Neuronal stem cell (in vitro differentiated cells): ENCODE results near the gene FAIM2.

Source experiments
- DNase-seq: peaks from one replicate; pipeline ENCODE4 v3.0.0-alpha.2; 2013; ENCODE audit warnings: low spot score
- H2AFZ ChIP-seq: one replicate; pipeline ENCODE4 v1.6.1; 2013; ENCODE audit warnings: mild to moderate bottlenecking, low read length, inconsistent platforms
- H2AK5ac ChIP-seq: 2 replicates; pipeline ENCODE4 v1.6.1; 2013; ENCODE audit warnings: low read depth, mild to moderate bottlenecking, inconsistent platforms, low read length, moderate library complexity, mixed read lengths
- H2BK120ac ChIP-seq: 2 replicates; pipeline ENCODE4 v1.6.1; 2013; ENCODE audit warnings: low read depth, mild to moderate bottlenecking, inconsistent platforms, low read length, moderate library complexity, mixed read lengths
- H2BK12ac ChIP-seq: one replicate; pipeline ENCODE4 v1.6.1; 2013; ENCODE audit warnings: low read length, inconsistent platforms
- H2BK15ac ChIP-seq: 2 replicates; pipeline ENCODE4 v1.6.1; 2013; ENCODE audit warnings: mild to moderate bottlenecking, low read length, inconsistent platforms, mixed read lengths
- H2BK5ac ChIP-seq: one replicate; pipeline ENCODE4 v1.6.1; 2013; ENCODE audit warnings: inconsistent platforms, mild to moderate bottlenecking, low read length, moderate library complexity
- H3K14ac ChIP-seq: one replicate; pipeline ENCODE4 v1.6.1; 2013; ENCODE audit warnings: low read length, inconsistent platforms
- H3K18ac ChIP-seq: 2 replicates; pipeline ENCODE4 v1.6.1; 2013; ENCODE audit warnings: low read length, inconsistent platforms
- H3K23ac ChIP-seq: 2 replicates; pipeline ENCODE4 v1.6.1; 2013; ENCODE audit warnings: low read depth, mild to moderate bottlenecking, mixed read lengths, low read length, inconsistent platforms; ENCODE audit not compliant: poor library complexity
- H3K27ac ChIP-seq: replicated peaks from 3 replicates; pipeline ENCODE4 v1.5.1; 2013; ENCODE audit warnings: low read length, inconsistent platforms
- H3K27me3 ChIP-seq, 3 experiments: 2 replicates each; pipeline ENCODE4 v1.6.1; 2013; ENCODE audit warnings: low read length in 3 of 3, mild to moderate bottlenecking in 2 of 3, inconsistent platforms in 1 of 3, low read depth in 1 of 3, mixed read lengths in 1 of 3, moderate library complexity in 1 of 3; ENCODE audit not compliant: control insufficient read depth in 3 of 3, insufficient read depth in 3 of 3
- H3K36me3 ChIP-seq, 2 donors: replicated peaks in 1 of 2; 2 replicates each; pipeline ENCODE4 v1.6.1; 2013; ENCODE audit warnings: low read length in 2 of 2; ENCODE audit not compliant: control insufficient read depth in 2 of 2, insufficient read depth in 2 of 2
- H3K4ac ChIP-seq: 2 replicates; pipeline ENCODE4 v1.6.1; 2013; ENCODE audit warnings: inconsistent platforms, mild to moderate bottlenecking, low read length, moderate library complexity
- H3K4me1 ChIP-seq, 2 donors: 1 replicate in 1 of 2; 2 replicates in 1 of 2; pipeline ENCODE4 v1.6.1; 2013; ENCODE audit warnings: low read length in 2 of 2, low read depth in 1 of 2; ENCODE audit not compliant: control insufficient read depth in 2 of 2, insufficient read depth in 1 of 2
- H3K4me2 ChIP-seq: one replicate; pipeline ENCODE4 v1.6.1; 2013; ENCODE audit warnings: mild to moderate bottlenecking, low read length, inconsistent platforms; ENCODE audit not compliant: insufficient read depth, poor library complexity, severe bottlenecking
- H3K4me3 ChIP-seq, 2 donors: 2 replicates each; pipeline ENCODE4 v1.5.1; 2013; ENCODE audit warnings: low read length in 2 of 2, mild to moderate bottlenecking in 2 of 2, inconsistent platforms in 1 of 2, moderate library complexity in 1 of 2
- H3K79me1 ChIP-seq: one replicate; pipeline ENCODE4 v1.6.1; 2013; ENCODE audit warnings: low read depth, mild to moderate bottlenecking, inconsistent platforms, low read length, moderate library complexity
- H3K9ac ChIP-seq: one replicate; pipeline ENCODE4 v1.6.1; 2013; ENCODE audit warnings: mild to moderate bottlenecking, low read depth, low read length, inconsistent platforms; ENCODE audit not compliant: poor library complexity
- H3K9me3 ChIP-seq, 2 donors: replicated peaks in 1 of 2; 2 replicates each; pipeline versions ENCODE3 to v1.6.1; 2013; ENCODE audit warnings: low read length in 2 of 2, mild to moderate bottlenecking in 2 of 2, inconsistent platforms in 1 of 2, low read depth in 1 of 2, mixed read lengths in 1 of 2, moderate library complexity in 1 of 2; ENCODE audit not compliant: control insufficient read depth in 2 of 2, insufficient read depth in 1 of 2
- H4K8ac ChIP-seq: one replicate; pipeline ENCODE4 v1.6.1; 2013; ENCODE audit warnings: low read depth, mild to moderate bottlenecking, inconsistent platforms, low read length, moderate library complexity
- H4K91ac ChIP-seq: one replicate; pipeline ENCODE4 v1.6.1; 2013; ENCODE audit warnings: low read length, low read depth, mild to moderate bottlenecking, inconsistent platforms; ENCODE audit not compliant: poor library complexity
- WGBS, 2 donors: extraction: QIAGEN DNeasy Blood & Tissue Kit; methylation state at CpG; one replicate each; pipeline ENCODE4 v1.1.7; 2013; ENCODE audit warnings: missing lambda C conversion rate in 2 of 2, mixed read lengths in 1 of 2; ENCODE audit not compliant: insufficient read length in 2 of 2, insufficient replicate concordance in 1 of 2; ENCODE audit errors: extremely low coverage in 2 of 2; 5-methylcytosine and 5-hydroxymethylcytosine counted together

FAIM2 gene

DNA sequence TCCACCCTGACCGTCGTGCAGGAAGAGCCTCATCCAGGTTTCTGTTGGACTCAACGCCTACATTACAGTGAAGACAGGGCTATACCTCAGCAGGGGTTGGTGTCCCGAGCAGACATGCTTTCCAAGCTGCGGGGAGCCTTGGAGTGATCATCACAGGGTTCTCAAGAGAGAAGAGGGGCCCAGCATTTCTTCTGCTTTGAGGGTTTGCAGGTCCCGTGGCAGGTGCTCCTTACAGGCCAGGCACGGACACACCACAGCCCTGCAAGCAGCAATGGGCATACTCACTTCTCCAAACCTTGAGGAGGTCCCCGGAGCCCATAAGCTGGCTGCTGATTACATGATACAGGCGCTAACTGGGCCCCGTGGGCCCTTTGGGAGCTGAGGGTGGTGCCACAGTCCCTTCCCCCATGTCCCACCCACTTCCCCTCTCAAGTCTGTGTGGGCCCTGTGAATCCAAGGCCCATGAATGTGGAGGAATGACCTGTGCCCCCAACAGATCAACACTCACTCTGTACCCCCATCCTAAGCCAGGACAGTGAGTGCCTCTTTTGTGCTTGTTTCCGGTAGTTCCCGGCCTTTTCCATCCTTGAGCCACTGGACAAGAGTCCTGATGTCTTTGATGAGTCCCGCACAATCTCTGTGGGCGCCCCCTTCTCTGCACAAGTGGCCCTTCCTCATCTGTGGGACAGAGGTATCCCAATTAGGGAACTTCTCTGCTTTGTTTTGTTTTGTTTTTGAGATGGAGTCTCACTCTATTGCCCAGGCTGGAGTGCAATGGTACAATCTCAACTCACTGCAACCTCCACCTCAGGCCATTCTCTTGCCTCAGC lies 47.9 kb upstream of the FAIM2 start:
- no peak for DNase-seq
- Histone ChIP-seq H3K27ac (no peak overlapping the region), H4K8ac (no peak overlapping the region), H2AK5ac (peak overlapping the region; percentile 83), H3K14ac (no peak overlapping the region), H3K23ac (no peak overlapping the region), H3K4me2 (no peak overlapping the region), H3K9ac (no peak overlapping the region), H4K91ac (no peak overlapping the region), H3K4ac (no peak overlapping the region), H3K4me3 (no peak overlapping the region), H3K9me3 (no peaks in the 10 kb centered on the region), H2BK120ac (no peak overlapping the region), H2BK12ac (peak overlapping the region; percentile 82), H3K79me1 (no peaks in the 10 kb centered on the region), H3K36me3 (no peaks in the 10 kb centered on the region), H2AFZ (no peak overlapping the region), H3K18ac (peak overlapping the region; percentile 41), H3K4me1 (peaks cover 0 to 8% of the 10 kb centered on the region in 2 donors), H2BK5ac (peak overlapping the region; percentile 76), H2BK15ac (no peak overlapping the region), H3K27me3 (peaks cover 0 to 40% (median 22%) of the 10 kb centered on the region in 3 experiments)
- no CpG with 5 or more reads among the region's 14 CpGs for WGBS, 2 donors

DNA sequence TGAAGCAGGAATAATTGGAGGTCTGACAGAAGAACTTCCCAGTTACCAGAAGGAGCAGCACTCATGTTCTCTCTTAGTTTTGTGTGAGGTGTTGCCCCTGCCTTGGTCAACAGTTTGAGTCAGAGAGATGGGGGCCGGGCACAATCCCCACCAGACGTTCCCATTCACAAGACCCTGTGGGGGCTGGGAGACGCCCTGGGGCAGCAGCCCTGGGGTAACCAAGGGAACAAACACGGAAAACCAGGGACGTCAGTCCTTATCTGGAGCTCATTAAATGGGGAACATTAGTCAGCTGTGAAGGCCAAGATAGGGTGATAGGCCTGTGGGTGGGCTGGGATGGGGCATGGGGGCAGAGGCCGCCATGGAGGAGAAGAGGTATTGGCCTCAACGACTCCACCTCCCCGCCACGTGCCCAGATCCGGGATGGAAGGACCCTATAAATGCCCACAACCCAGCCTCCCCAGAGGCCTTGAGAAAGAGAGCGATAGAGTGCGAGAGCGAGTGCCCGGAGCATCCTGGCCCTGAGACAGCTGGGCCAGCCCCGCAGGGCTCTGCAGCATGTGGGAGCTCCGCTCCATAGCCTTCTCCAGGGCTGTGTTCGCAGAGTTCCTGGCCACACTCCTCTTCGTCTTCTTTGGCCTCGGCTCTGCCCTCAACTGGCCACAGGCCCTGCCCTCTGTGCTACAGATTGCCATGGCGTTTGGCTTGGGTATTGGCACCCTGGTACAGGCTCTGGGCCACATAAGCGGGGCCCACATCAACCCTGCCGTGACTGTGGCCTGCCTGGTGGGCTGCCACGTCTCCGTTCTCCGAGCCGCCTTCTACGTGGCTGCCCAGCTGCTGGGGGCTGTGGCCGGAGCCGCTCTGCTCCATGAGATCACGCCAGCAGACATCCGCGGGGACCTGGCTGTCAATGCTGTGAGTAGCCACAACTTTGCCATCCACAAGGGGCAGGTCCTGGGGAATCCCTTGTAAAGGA lies 46.9 kb upstream of the FAIM2 start, which contains the start of gene AQP2:
AQP2 (plus strand) TSS at position 465 of the 979 bp plus-strand sequence; CDS start at position 559, 94 bp downstream.
- H3K4me2 ChIP-seq = no peak within 1 kb of the TSS
- H2BK12ac ChIP-seq = peak within 1 kb of the TSS; percentile 60
- H2BK5ac ChIP-seq = peak within 1 kb of the TSS; percentile 76
- no peaks in the 10 kb centered on the region for H3K9me3 ChIP-seq
- peak within 1 kb of the TSS; percentile 39 for H2BK15ac ChIP-seq
- no peak within 1 kb of the TSS for H4K8ac ChIP-seq
- no peak within 1 kb of the TSS for H3K14ac ChIP-seq
- peaks cover 2 to 3% of the 10 kb centered on the region in 2 donors for H3K4me1 ChIP-seq
- H2BK120ac ChIP-seq = peak within 1 kb of the TSS; percentile 14
- H3K27ac ChIP-seq = no peak within 1 kb of the TSS
- DNase-seq = no peak
- WGBS, 2 donors = no CpG with 5 or more reads among the region's 32 CpGs
- H4K91ac ChIP-seq = no peak within 1 kb of the TSS
- no peak within 1 kb of the TSS for H3K4me3 ChIP-seq
- no peak within 1 kb of the TSS for H3K4ac ChIP-seq
- no peaks in the 10 kb centered on the region for H3K36me3 ChIP-seq
- H2AFZ ChIP-seq = no peak within 1 kb of the TSS
- peak within 1 kb of the TSS; percentile 74 for H3K18ac ChIP-seq
- no peaks in the 10 kb centered on the region for H3K79me1 ChIP-seq
- H3K27me3 ChIP-seq = peaks cover 0 to 50% (median 14%) of the 10 kb centered on the region in 3 experiments
- peak within 1 kb of the TSS; percentile 14 for H3K23ac ChIP-seq
- H3K9ac ChIP-seq = no peak within 1 kb of the TSS
- H2AK5ac ChIP-seq = peak within 1 kb of the TSS; percentile 83

GRCh38 chr12:49949866-49950265 lies 46.2 kb upstream of the FAIM2 start:
- H2BK12ac ChIP-seq = no peak overlapping the region
- no peak overlapping the region for H3K18ac ChIP-seq
- no peak overlapping the region for H2BK15ac ChIP-seq
- no peak overlapping the region for H3K4ac ChIP-seq
- no peak overlapping the region for H4K91ac ChIP-seq
- H3K9me3 ChIP-seq = no peaks in the 10 kb centered on the region
- no peaks in the 10 kb centered on the region for H3K36me3 ChIP-seq
- no peaks in the 10 kb centered on the region for H3K79me1 ChIP-seq
- H3K4me2 ChIP-seq = no peak overlapping the region
- H3K9ac ChIP-seq = no peak overlapping the region
- H3K27me3 ChIP-seq = peaks cover 0 to 55% (median 7%) of the 10 kb centered on the region in 3 experiments
- no peak overlapping the region for H2BK120ac ChIP-seq
- no peak overlapping the region for H3K23ac ChIP-seq
- H2AK5ac ChIP-seq = no peak overlapping the region
- no peak overlapping the region for H4K8ac ChIP-seq
- no peak overlapping the region for H3K4me3 ChIP-seq
- H3K14ac ChIP-seq = no peak overlapping the region
- H3K27ac ChIP-seq = no peak overlapping the region
- H2BK5ac ChIP-seq = no peak overlapping the region
- no peak for DNase-seq
- peaks cover 2 to 3% of the 10 kb centered on the region in 2 donors for H3K4me1 ChIP-seq
- no peak overlapping the region for H2AFZ ChIP-seq
- WGBS, 2 donors = no CpG with 5 or more reads among the region's 3 CpGs
